SK-MEL-5 (cell line): Measurements from ENCODE around the gene SELPLG. TPM values are rescaled to one million over a fixed set of nuclear protein-coding genes. Genes with fewer than 3 reads are reported as not detected.
"Not testable (repeated sequence)": the region's sequence is repeated elsewhere in the genome, so short reads cannot be mapped to it uniquely, and the experiment has no call there.

Experiments used
- DNase-seq: peaks from one replicate; pipeline ENCODE4 v3.0.0-alpha.2; 2016; ENCODE audit warnings: low read depth, low spot score
- in situ Hi-C: cut with HindIII; loops from 2 replicates; pipeline ENCODE4 v1.10.0; 2016; ENCODE audit warnings: low sequenced_read_pairs, high pct_unique_total_duplicates, low pct_unique_long_range_greater_than_20kb
- total RNA-seq: library from RNA; depleted of rRNA; stranded (reverse); fragments of >200 nt; shearing (Covaris generic); gene quantifications from 2 replicates; pipeline ENCODE4 v1.2.3, GENCODE V29; 2014

Gene SELPLG
- total RNA-seq, 1 experiment from 2014 or later = 0.50 TPM

- DNase-seq, in situ Hi-C loops: not testable (repeated sequence)
Observed at GRCh38 chr12:108590463-108590862, 43.2 kb downstream of the SELPLG start.

GRCh38 chr12:108589840-108590229, 43.9 kb downstream of the SELPLG start:
- in situ Hi-C loops = no loop called here
- DNase-seq = no peak

- in situ Hi-C loops = no loop called here
- no peak for DNase-seq
Observed at GRCh38 chr12:108589028-108589839, 44.5 kb downstream of the SELPLG start.

GRCh38 chr12:108587826-108588225, 45.9 kb downstream of the SELPLG start:
- in situ Hi-C loops = no loop called here
- DNase-seq = no peak

GRCh38 chr12:108586306-108586705, 47.4 kb downstream of the SELPLG start:
- no peak for DNase-seq
- in situ Hi-C loops = no loop called here

GRCh38 chr12:108585864-108586263, 47.8 kb downstream of the SELPLG start:
- no peak for DNase-seq
- in situ Hi-C loops = no loop called here

- in situ Hi-C loops = no loop called here
Observed at GRCh38 chr12:108584456-108585065, 49.1 kb downstream of the SELPLG start.

GRCh38 chr12:108583991-108584390, 49.7 kb downstream of the SELPLG start:
- in situ Hi-C loops = no loop called here
- no peak for DNase-seq

More at GRCh38 chr12:108584456-108585065, 49.1 kb downstream of the SELPLG start:
- DNase-seq = no peak

- in situ Hi-C loops = no loop called here
- DNase-seq = no peak
Observed at GRCh38 chr12:108582978-108583770, 50.5 kb downstream of the SELPLG start.

- in situ Hi-C loops = no loop called here
- no peak for DNase-seq
Observed at GRCh38 chr12:108582509-108582908, 51.2 kb downstream of the SELPLG start.

GRCh38 chr12:108581311-108582227, 52.1 kb downstream of the SELPLG start:
- in situ Hi-C loops = no loop called here
- DNase-seq = no peak

GRCh38 chr12:108580531-108580930, 53.2 kb downstream of the SELPLG start:
- in situ Hi-C loops = no loop called here

GRCh38 chr12:108578813-108579212, 54.9 kb downstream of the SELPLG start:
- in situ Hi-C loops = no loop called here
- DNase-seq = no peak

More at GRCh38 chr12:108580531-108580930, 53.2 kb downstream of the SELPLG start:
- no peak for DNase-seq

- in situ Hi-C loops = no loop called here
- no peak for DNase-seq
Observed at GRCh38 chr12:108578264-108578663, 55.4 kb downstream of the SELPLG start.

- no peak for DNase-seq
- in situ Hi-C loops = no loop called here
Observed at GRCh38 chr12:108577458-108577857, 56.2 kb downstream of the SELPLG start.

GRCh38 chr12:108576660-108577234, 56.9 kb downstream of the SELPLG start:
- no peak for DNase-seq
- in situ Hi-C loops = no loop called here
